ENCODE data around the gene FBXO3. TPM values are rescaled to one million over a fixed set of nuclear protein-coding genes. Genes with fewer than 3 reads are reported as not detected.
"Not testable (repeated sequence)": the region's sequence is repeated elsewhere in the genome, so short reads cannot be mapped to it uniquely, and the experiment has no call there.

The FBXO3 gene
- total RNA-seq, 1 donor from 2014 or later, result 13.9 TPM

DNA sequence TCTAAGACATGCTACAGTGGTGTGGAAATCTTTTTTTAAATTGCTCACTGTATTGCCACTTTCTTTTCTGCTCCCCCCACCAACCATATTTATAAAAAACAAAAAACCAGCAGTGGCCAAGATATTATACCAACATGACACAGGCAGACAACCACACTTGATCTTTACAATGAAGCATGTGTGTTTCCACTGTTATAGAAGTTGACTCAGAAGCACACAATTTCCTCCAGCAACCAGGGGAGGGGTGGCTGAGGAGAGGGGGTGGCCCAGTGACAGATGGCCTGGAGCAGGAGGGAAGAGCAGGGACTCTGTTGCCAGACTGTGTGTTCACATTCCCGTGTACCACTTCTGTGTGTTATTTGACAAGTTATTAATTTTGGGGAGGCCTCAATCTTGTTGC, 52.9 kb downstream of the FBXO3 start:
- H3K4me3 Mint-ChIP-seq (ENCODE audit: low read depth), result peak overlapping the region; percentile 4
- intact Hi-C loops (cut with micrococcal nuclease), result loop anchor here (5.0 to 10.0 kb wide), 7 partner anchors 51 to 894 kb away; partner anchors contain the start of genes ABTB2, FBXO3 and PRRG4
- H3K4me1 Mint-ChIP-seq (ENCODE audit: low read depth), result peaks cover 63% of the 10 kb centered on the region
- no peak for DNase-seq (ENCODE audit: low spot score)
- H3K27ac Mint-ChIP-seq, result peak overlapping the region; percentile 94
- peaks cover 72% of the 10 kb centered on the region for H3K36me3 Mint-ChIP-seq (ENCODE audit: low read depth)
- H3K27me3 Mint-ChIP-seq (ENCODE audit: low read depth), result peaks cover 4% of the 10 kb centered on the region
- no peaks in the 10 kb centered on the region for H3K9me3 Mint-ChIP-seq

DNA sequence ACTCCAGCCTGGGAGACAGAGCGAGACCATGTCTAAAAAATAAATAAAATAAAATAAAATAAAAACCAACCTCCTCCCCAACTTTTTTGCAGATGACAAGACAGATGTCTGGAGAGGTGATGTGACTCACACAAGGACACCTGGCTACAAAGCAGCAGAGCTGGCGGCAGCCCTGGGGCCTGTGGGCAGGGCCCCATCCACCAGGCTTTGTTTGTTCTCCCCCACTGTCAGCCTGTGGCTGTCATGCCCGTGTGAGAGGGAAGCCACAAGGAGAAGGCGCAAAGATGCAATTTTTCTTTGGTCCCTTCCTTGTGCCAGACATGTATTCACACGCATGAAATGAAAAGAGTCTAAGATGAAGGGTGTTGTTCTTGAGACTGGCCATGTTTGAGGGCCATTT, 54.7 kb downstream of the FBXO3 start:
- peaks cover 65% of the 10 kb centered on the region for H3K36me3 Mint-ChIP-seq (ENCODE audit: low read depth)
- H3K27ac Mint-ChIP-seq, result no peak overlapping the region
- intact Hi-C loops (cut with micrococcal nuclease), result no loop called here
- no peaks in the 10 kb centered on the region for H3K27me3 Mint-ChIP-seq (ENCODE audit: low read depth)
- H3K9me3 Mint-ChIP-seq, result no peaks in the 10 kb centered on the region
- H3K4me3 Mint-ChIP-seq (ENCODE audit: low read depth), result no peak overlapping the region
- no peak for DNase-seq (ENCODE audit: low spot score)
- peaks cover 47% of the 10 kb centered on the region for H3K4me1 Mint-ChIP-seq (ENCODE audit: low read depth)

DNA sequence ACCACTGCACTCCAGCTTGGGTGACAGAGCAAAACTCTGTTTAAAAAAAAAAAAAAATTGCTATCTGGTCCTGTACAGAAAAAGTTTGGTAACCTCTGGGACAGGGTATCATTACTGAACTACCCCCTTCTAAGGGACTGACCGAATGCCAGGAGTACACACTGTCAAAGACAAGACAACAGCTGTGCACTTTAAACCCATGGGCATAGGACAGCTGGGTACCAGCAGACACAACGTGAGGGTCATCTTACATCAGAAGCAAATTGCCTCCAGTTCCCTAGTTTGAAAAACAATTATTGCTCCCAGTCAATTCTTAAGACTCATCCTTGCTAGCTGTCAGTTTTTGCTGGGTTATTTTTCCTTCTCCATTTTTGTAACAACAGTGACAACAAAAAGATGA, 55.9 kb downstream of the FBXO3 start:
- no peaks in the 10 kb centered on the region for H3K9me3 Mint-ChIP-seq
- intact Hi-C loops (cut with micrococcal nuclease), result no loop called here

DNA sequence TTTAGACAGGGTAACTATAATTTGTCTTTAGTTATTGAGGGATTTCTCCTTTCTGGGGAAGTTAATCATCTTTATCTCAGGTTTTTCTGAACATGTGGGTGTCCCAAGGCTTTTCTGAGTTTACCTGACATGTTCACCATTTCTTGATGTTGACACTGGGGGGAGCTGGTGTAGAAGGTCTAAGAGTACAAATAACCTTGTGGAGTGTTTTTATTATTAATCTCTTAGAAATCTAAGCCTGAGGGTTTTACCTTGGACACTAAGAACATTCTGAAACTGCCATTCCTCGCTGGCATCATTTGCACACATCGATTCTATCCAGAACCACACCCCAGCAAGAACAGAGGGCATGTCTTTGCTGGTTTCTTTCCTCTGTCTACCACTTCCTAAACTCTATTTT, 58.1 kb downstream of the FBXO3 start:
- DNase-seq (ENCODE audit: low spot score), result no peak
- no peak overlapping the region for H3K27ac Mint-ChIP-seq

More for the DNA sequence above, 55.9 kb downstream of the FBXO3 start:
- Mint-ChIP-seq H3K4me3 (ENCODE audit: low read depth) (no peak overlapping the region), H3K27ac (no peak overlapping the region), H3K27me3 (ENCODE audit: low read depth) (no peaks in the 10 kb centered on the region), H3K36me3 (ENCODE audit: low read depth) (peaks cover 62% of the 10 kb centered on the region), H3K4me1 (ENCODE audit: low read depth) (peaks cover 36% of the 10 kb centered on the region)
- DNase-seq (ENCODE audit: low spot score), result no peak

DNA sequence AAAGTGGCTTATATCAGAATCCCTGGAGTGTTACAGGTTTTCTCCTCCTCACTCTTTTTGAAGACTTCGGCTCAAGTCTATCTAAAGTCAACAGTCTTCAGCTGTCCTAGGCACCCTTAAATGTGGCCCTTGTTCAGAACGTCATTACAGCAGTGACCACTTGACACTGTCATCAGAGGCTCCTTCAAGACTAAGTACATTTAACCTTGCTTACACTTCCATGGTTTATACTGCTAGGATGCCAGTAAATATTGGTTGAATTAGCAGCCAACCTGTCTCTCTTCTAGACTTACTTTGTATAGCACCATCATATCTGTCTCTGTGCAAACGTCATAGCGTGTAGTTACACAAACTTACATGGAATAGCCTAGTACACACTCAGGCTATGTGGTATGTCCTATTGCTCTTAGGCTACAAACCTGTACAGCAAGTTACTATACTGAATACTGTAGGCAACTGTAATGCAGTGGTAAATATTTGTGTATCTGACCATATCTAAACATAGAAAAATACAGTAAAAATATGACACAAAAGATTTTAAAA, 60.4 kb downstream of the FBXO3 start:
- no peaks in the 10 kb centered on the region for H3K9me3 Mint-ChIP-seq
- DNase-seq (ENCODE audit: low spot score), result no peak
- no peak overlapping the region for H3K4me3 Mint-ChIP-seq (ENCODE audit: low read depth)
- no peak overlapping the region for H3K27ac Mint-ChIP-seq
- intact Hi-C loops (cut with micrococcal nuclease), result no loop called here
- no peaks in the 10 kb centered on the region for H3K27me3 Mint-ChIP-seq (ENCODE audit: low read depth)
- H3K4me1 Mint-ChIP-seq (ENCODE audit: low read depth), result no peaks in the 10 kb centered on the region
- H3K36me3 Mint-ChIP-seq (ENCODE audit: low read depth), result peaks cover 51% of the 10 kb centered on the region

More for the DNA sequence above, 58.1 kb downstream of the FBXO3 start:
- peaks cover 14% of the 10 kb centered on the region for H3K4me1 Mint-ChIP-seq (ENCODE audit: low read depth)
- H3K36me3 Mint-ChIP-seq (ENCODE audit: low read depth), result peaks cover 55% of the 10 kb centered on the region
- intact Hi-C loops (cut with micrococcal nuclease), result loop anchor here (1.0 kb wide), 1 partner anchor 26 kb away; no protein-coding TSS in a partner anchor
- H3K27me3 Mint-ChIP-seq (ENCODE audit: low read depth), result no peaks in the 10 kb centered on the region
- H3K9me3 Mint-ChIP-seq, result no peaks in the 10 kb centered on the region
- H3K4me3 Mint-ChIP-seq (ENCODE audit: low read depth), result no peak overlapping the region

DNA sequence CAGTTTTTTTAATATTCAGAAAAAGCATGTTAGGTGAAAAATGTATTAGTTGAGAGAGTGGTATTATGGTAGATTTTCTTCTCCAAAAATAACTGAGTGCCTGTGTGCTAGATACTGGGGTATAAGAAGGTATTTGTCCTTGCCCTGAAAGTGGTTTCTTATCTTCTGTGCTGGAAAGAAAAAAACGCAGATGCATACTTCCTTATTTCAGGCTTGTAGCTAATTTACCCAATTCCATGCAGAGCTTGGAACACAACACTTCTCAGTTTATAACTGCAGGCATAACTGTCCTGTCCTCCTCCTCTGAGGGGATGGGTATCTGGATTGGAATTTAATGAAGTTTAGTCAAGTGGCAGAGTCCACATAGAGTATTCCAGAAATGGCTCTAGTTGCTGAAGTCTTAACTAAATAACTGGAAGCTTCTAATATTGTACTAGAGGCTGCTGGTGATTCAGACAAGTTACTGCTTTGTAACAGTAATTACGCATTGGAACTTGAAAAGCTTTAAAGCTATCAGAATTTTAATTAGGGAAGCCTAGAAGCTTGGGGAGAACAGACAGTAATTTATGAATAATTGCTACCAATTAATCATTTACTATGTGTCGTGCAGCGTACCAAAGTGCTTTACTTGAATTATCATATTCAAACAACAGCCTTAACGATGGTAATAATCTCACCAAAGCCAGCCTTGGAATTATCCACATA, 61.0 kb downstream of the FBXO3 start:
- H3K4me3 Mint-ChIP-seq (ENCODE audit: low read depth), result no peak overlapping the region
- peaks cover 51% of the 10 kb centered on the region for H3K36me3 Mint-ChIP-seq (ENCODE audit: low read depth)
- H3K27ac Mint-ChIP-seq, result no peak overlapping the region
- H3K4me1 Mint-ChIP-seq (ENCODE audit: low read depth), result no peaks in the 10 kb centered on the region
- no peaks in the 10 kb centered on the region for H3K9me3 Mint-ChIP-seq
- no peaks in the 10 kb centered on the region for H3K27me3 Mint-ChIP-seq (ENCODE audit: low read depth)
- intact Hi-C loops (cut with micrococcal nuclease), result no loop called here
- no peak for DNase-seq (ENCODE audit: low spot score)

GRCh38 chr11:33712436-33712835, 61.9 kb downstream of the FBXO3 start:
- intact Hi-C loops (cut with micrococcal nuclease), result no loop called here
- H3K36me3 Mint-ChIP-seq (ENCODE audit: low read depth), result peaks cover 52% of the 10 kb centered on the region
- no peak overlapping the region for H3K27ac Mint-ChIP-seq
- H3K9me3 Mint-ChIP-seq, result no peaks in the 10 kb centered on the region
- no peak overlapping the region for H3K4me3 Mint-ChIP-seq (ENCODE audit: low read depth)
- H3K27me3 Mint-ChIP-seq (ENCODE audit: low read depth), result no peaks in the 10 kb centered on the region
- no peak for DNase-seq (ENCODE audit: low spot score)
- H3K4me1 Mint-ChIP-seq (ENCODE audit: low read depth), result no peaks in the 10 kb centered on the region

DNA sequence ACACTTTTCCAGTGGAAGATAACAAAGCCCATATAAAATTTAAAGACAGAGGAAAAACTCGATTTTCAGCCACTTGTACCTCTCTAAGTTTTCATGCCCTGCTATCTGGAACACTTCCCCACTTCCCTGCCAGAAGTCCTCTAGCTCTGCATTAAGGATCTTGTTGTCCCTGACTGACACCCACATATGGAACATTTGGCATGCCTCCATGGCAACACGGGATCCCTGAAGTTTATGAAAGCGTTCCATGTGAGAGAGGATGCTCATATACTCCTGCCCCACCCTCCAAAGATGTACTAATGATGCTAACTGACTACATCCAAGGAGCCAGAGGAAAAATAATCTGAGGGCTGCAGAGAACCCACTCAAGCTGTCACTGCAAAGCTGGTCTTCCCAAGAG, 64.9 kb downstream of the FBXO3 start:
- DNase-seq (ENCODE audit: low spot score), result no peak
- Mint-ChIP-seq H3K36me3 (ENCODE audit: low read depth) (peaks cover 40% of the 10 kb centered on the region), H3K27ac (no peak overlapping the region), H3K4me3 (ENCODE audit: low read depth) (no peak overlapping the region), H3K9me3 (no peaks in the 10 kb centered on the region), H3K27me3 (ENCODE audit: low read depth) (no peaks in the 10 kb centered on the region), H3K4me1 (ENCODE audit: low read depth) (peaks cover 9% of the 10 kb centered on the region)
- intact Hi-C loops (cut with micrococcal nuclease), result loop anchor here (10.0 kb wide), 1 partner anchor 545 kb away; the partner anchor contains the start of gene CSTF3

- intact Hi-C loops (cut with micrococcal nuclease), result loop anchor here (10.0 kb wide), 1 partner anchor 544 kb away; the partner anchor contains the start of gene CSTF3
- Mint-ChIP-seq H3K4me1 (ENCODE audit: low read depth) (peaks cover 9% of the 10 kb centered on the region), H3K9me3 (no peaks in the 10 kb centered on the region), H3K27ac (no peak overlapping the region), H3K27me3 (ENCODE audit: low read depth) (no peaks in the 10 kb centered on the region), H3K4me3 (ENCODE audit: low read depth) (no peak overlapping the region), H3K36me3 (ENCODE audit: low read depth) (peaks cover 37% of the 10 kb centered on the region)
- no peak for DNase-seq (ENCODE audit: low spot score)
Measured at GRCh38 chr11:33708985-33709384, 65.3 kb downstream of the FBXO3 start.

DNA sequence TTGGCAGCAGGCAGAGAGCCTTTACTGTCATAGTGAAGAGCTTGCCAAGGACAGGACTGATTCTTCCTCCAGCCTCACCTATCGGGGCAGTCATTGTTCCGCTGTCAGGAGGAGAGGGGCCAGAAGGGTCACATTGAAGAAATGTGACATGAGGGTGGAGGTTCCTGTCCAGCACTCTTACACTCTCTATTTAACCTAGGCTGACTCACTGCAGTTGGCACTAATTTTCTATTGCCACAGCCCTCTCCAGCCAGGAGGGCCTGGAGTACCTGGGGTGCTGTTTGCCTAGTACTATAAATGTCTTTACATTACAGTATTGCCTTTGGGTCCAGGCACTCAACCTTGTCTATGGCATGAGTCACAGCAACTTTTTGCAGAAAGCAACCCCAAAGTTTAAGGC, 66.5 kb downstream of the FBXO3 start:
- not testable (repeated sequence) for DNase-seq (ENCODE audit: low spot score); H3K4me3 Mint-ChIP-seq (ENCODE audit: low read depth); H3K27ac Mint-ChIP-seq; H3K9me3 Mint-ChIP-seq; H3K4me1 Mint-ChIP-seq (ENCODE audit: low read depth); H3K27me3 Mint-ChIP-seq (ENCODE audit: low read depth)
- intact Hi-C loops (cut with micrococcal nuclease), result loop anchor here (10.0 kb wide), 1 partner anchor 543 kb away; the partner anchor contains the start of gene CSTF3
- peaks cover 32% of the 10 kb centered on the region for H3K36me3 Mint-ChIP-seq (ENCODE audit: low read depth)

GRCh38 chr11:33706966-33707365, 67.4 kb downstream of the FBXO3 start:
- no peak for DNase-seq (ENCODE audit: low spot score)
- no peaks in the 10 kb centered on the region for H3K9me3 Mint-ChIP-seq
- intact Hi-C loops (cut with micrococcal nuclease), result loop anchor here (10.0 kb wide), 1 partner anchor 542 kb away; the partner anchor contains the start of gene CSTF3
- H3K27ac Mint-ChIP-seq, result no peak overlapping the region
- H3K36me3 Mint-ChIP-seq (ENCODE audit: low read depth), result peaks cover 29% of the 10 kb centered on the region
- H3K4me1 Mint-ChIP-seq (ENCODE audit: low read depth), result peaks cover 9% of the 10 kb centered on the region
- H3K27me3 Mint-ChIP-seq (ENCODE audit: low read depth), result peaks cover 1% of the 10 kb centered on the region
- no peak overlapping the region for H3K4me3 Mint-ChIP-seq (ENCODE audit: low read depth)

GRCh38 chr11:33706546-33706945, 67.8 kb downstream of the FBXO3 start:
- peaks cover 11% of the 10 kb centered on the region for H3K4me1 Mint-ChIP-seq (ENCODE audit: low read depth)
- no peak for DNase-seq (ENCODE audit: low spot score)
- peak overlapping the region; percentile 22 for H3K27ac Mint-ChIP-seq
- H3K27me3 Mint-ChIP-seq (ENCODE audit: low read depth), result peaks cover 1% of the 10 kb centered on the region
- intact Hi-C loops (cut with micrococcal nuclease), result loop anchor here (10.0 kb wide), 1 partner anchor 542 kb away; the partner anchor contains the start of gene CSTF3
- H3K36me3 Mint-ChIP-seq (ENCODE audit: low read depth), result peaks cover 29% of the 10 kb centered on the region
- H3K4me3 Mint-ChIP-seq (ENCODE audit: low read depth), result no peak overlapping the region
- no peaks in the 10 kb centered on the region for H3K9me3 Mint-ChIP-seq
